PC-9 (cell line): ENCODE data around the gene LRRC59. TPM values are rescaled to one million over a fixed set of nuclear protein-coding genes. Genes with fewer than 3 reads are reported as not detected.
"Not testable (repeated sequence)": the region's sequence is repeated elsewhere in the genome, so short reads cannot be mapped to it uniquely, and the experiment has no call there.

Experiments
- BruUV-seq: library from RNA; stranded (reverse); fragments of 400-500 nt; replicated peaks from 2 replicates; lab custom pipeline; 2021; lab: Mats Ljungman, UMichigan
- CTCF ChIA-PET: fragments of 300-600 bp; sonication (Branson Sonifier 250); formaldehyde crosslinking; loops from one replicate; lab custom pipeline; 2022; ENCODE audit warnings: antibody characterized with exemption; lab: Charles Lee
- POLR2A ChIA-PET: fragments of 300-600 bp; sonication (Branson Sonifier 250); formaldehyde crosslinking; loops from one replicate; lab custom pipeline; 2022; ENCODE audit warnings: antibody characterized with exemption; ENCODE audit not compliant: unreplicated experiment; lab: Charles Lee
- DNase-seq, 2 experiments: peaks; one replicate each; pipeline versions ENCODE4 v3.0.0 to v3.0.0-alpha.2; 2015 to 2022; ENCODE audit warnings: mixed read lengths in 1 of 2
- H2AFZ ChIP-seq: fragments of 200-600 bp; sonication (generic); 2 replicates; pipeline ENCODE4 v1.8.1; 2017; ENCODE audit warnings: antibody characterized with exemption
- H3F3A ChIP-seq: fragments of 200-600 bp; sonication (generic); 2 replicates; pipeline ENCODE4 v1.8.1; 2017; ENCODE audit warnings: antibody characterized with exemption, mild to moderate bottlenecking, low read depth; ENCODE audit not compliant: insufficient read depth
- H3K27ac ChIP-seq: fragments of 200-600 bp; sonication (generic); 2 replicates; pipeline ENCODE4 v1.6.1; 2016; ENCODE audit warnings: mixed run types
- H3K27me3 ChIP-seq: fragments of 200-600 bp; sonication (generic); 2 replicates; pipeline ENCODE4 v1.6.1; 2016; ENCODE audit warnings: low read depth, mixed run types; ENCODE audit not compliant: insufficient read depth
- H3K36me3 ChIP-seq: fragments of 200-600 bp; sonication (generic); 2 replicates; pipeline ENCODE4 v1.6.1; 2016; ENCODE audit warnings: low read depth, mixed run types
- H3K4me1 ChIP-seq: fragments of 200-600 bp; sonication (generic); replicated peaks from 2 replicates; pipeline ENCODE4 v1.6.1; 2016; ENCODE audit warnings: mixed run types; ENCODE audit not compliant: insufficient read depth
- H3K4me2 ChIP-seq: fragments of 200-600 bp; sonication (generic); 2 replicates; pipeline ENCODE4 v1.6.1; 2017; ENCODE audit warnings: mixed run types
- H3K4me3 ChIP-seq: fragments of 200-600 bp; sonication (generic); 2 replicates; pipeline ENCODE4 v1.6.1; 2016; ENCODE audit warnings: mixed run types
- H3K79me2 ChIP-seq: fragments of 200-600 bp; sonication (generic); 2 replicates; pipeline ENCODE4 v1.6.1; 2017; ENCODE audit warnings: low read depth, mixed run types
- H3K9me2 ChIP-seq: fragments of 200-600 bp; sonication (generic); 2 replicates; pipeline ENCODE4 v1.8.1; 2017; ENCODE audit warnings: mild to moderate bottlenecking; ENCODE audit not compliant: insufficient read depth
- H3K9me3 ChIP-seq: fragments of 200-600 bp; sonication (generic); 2 replicates; pipeline ENCODE4 v1.8.1; 2016; ENCODE audit warnings: low read depth; ENCODE audit not compliant: insufficient read depth
- H4K20me1 ChIP-seq: fragments of 200-600 bp; sonication (generic); 2 replicates; pipeline ENCODE4 v1.8.1; 2017; ENCODE audit not compliant: insufficient read depth
- EZH2 ChIP-seq: fragments of 200-600 bp; sonication (generic); IDR thresholded peaks from 2 replicates; pipeline ENCODE4 v1.8.0; 2017; ENCODE audit warnings: antibody characterized with exemption, low read depth
- intact Hi-C: fragments of 100-400 bp; cut with micrococcal nuclease; formaldehyde crosslinking; loops from one replicate; pipeline ENCODE4 v1.10.0; 2022; ENCODE audit not compliant: unreplicated experiment
- total RNA-seq: library from RNA; stranded (reverse); gene quantifications from 2 replicates; pipeline ENCODE4 v1.2.3, GENCODE V29; 2021
- TF ChIP-seq, protein P1 (sequence below): fragments of 200-600 bp; sonication (generic); conservative IDR thresholded peaks from 2 replicates; pipeline ENCODE4 v1.6.1; 2017; ENCODE audit warnings: mixed run types, antibody characterized with exemption, mild to moderate bottlenecking, moderate library complexity

LRRC59 gene
- total RNA-seq, 1 experiment from 2014 or later, result 102 TPM

GRCh38 chr17:50406578-50406977 is 9.3 kb upstream of the LRRC59 start:
- H3K4me3 ChIP-seq, result no peak overlapping the region
- H3F3A ChIP-seq, result no peaks in the 10 kb centered on the region
- H3K9me2 ChIP-seq, result no peaks in the 10 kb centered on the region
- TF ChIP-seq EZH2, result no peak
- TF ChIP-seq, protein P1, sequence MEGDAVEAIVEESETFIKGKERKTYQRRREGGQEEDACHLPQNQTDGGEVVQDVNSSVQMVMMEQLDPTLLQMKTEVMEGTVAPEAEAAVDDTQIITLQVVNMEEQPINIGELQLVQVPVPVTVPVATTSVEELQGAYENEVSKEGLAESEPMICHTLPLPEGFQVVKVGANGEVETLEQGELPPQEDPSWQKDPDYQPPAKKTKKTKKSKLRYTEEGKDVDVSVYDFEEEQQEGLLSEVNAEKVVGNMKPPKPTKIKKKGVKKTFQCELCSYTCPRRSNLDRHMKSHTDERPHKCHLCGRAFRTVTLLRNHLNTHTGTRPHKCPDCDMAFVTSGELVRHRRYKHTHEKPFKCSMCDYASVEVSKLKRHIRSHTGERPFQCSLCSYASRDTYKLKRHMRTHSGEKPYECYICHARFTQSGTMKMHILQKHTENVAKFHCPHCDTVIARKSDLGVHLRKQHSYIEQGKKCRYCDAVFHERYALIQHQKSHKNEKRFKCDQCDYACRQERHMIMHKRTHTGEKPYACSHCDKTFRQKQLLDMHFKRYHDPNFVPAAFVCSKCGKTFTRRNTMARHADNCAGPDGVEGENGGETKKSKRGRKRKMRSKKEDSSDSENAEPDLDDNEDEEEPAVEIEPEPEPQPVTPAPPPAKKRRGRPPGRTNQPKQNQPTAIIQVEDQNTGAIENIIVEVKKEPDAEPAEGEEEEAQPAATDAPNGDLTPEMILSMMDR, result no peak
- no peaks in the 10 kb centered on the region for H3K36me3 ChIP-seq
- ChIA-PET CTCF (interaction anchor here (0.6 kb wide), 1 partner anchor 11 kb away, joined by 8 read pairs; no protein-coding TSS in a partner anchor), POLR2A (no interaction called here)
- no peaks in the 10 kb centered on the region for H3K4me1 ChIP-seq
- H3K27me3 ChIP-seq, result no peaks in the 10 kb centered on the region
- no peaks in the 10 kb centered on the region for H4K20me1 ChIP-seq
- no peak overlapping the region for H3K27ac ChIP-seq
- no peak overlapping the region for H2AFZ ChIP-seq
- no peak overlapping the region for H3K4me2 ChIP-seq
- no TSS peak for BruUV-seq
- H3K79me2 ChIP-seq, result no peaks in the 10 kb centered on the region
- intact Hi-C loops, result no loop called here
- no peaks in the 10 kb centered on the region for H3K9me3 ChIP-seq
- DNase-seq, result no peak

- ChIA-PET POLR2A (interaction anchor here (0.7 kb wide), 1 partner anchor 16 kb away, joined by 6 read pairs; no protein-coding TSS in a partner anchor), CTCF (interaction anchor here (0.6 kb wide), 1 partner anchor 206 kb away, joined by 4 read pairs; no protein-coding TSS in a partner anchor)
- H3K9me2 ChIP-seq, H3K4me1 ChIP-seq, H4K20me1 ChIP-seq, H3K27ac ChIP-seq, H3K36me3 ChIP-seq, H3K27me3 ChIP-seq, H3K79me2 ChIP-seq, intact Hi-C loops, H3K4me2 ChIP-seq, H3K4me3 ChIP-seq, H2AFZ ChIP-seq, BruUV-seq, H3K9me3 ChIP-seq, DNase-seq, H3F3A ChIP-seq: not testable (repeated sequence)
Measured at GRCh38 chr17:50405351-50405750, 8.0 kb upstream of the LRRC59 start.

GRCh38 chr17:50399591-50399990 is 2.3 kb upstream of the LRRC59 start:
- Histone ChIP-seq H3K36me3 (peaks cover 13% of the 10 kb centered on the region), H4K20me1 (peaks cover 18% of the 10 kb centered on the region), H3K79me2 (peaks cover 27% of the 10 kb centered on the region), H3F3A (peaks cover 13% of the 10 kb centered on the region; the same call in 1 of the 2 replicates), H3K4me1 (peaks cover 24% of the 10 kb centered on the region)
- H3K27ac ChIP-seq, H2AFZ ChIP-seq, DNase-seq, CTCF ChIA-PET, H3K9me2 ChIP-seq, H3K9me3 ChIP-seq, H3K27me3 ChIP-seq, H3K4me3 ChIP-seq, H3K4me2 ChIP-seq, BruUV-seq, intact Hi-C loops: not testable (repeated sequence)
- POLR2A ChIA-PET, result interaction anchor here (0.6 kb wide), 1 partner anchor 262 kb away, joined by 7 read pairs; no protein-coding TSS in a partner anchor

DNA sequence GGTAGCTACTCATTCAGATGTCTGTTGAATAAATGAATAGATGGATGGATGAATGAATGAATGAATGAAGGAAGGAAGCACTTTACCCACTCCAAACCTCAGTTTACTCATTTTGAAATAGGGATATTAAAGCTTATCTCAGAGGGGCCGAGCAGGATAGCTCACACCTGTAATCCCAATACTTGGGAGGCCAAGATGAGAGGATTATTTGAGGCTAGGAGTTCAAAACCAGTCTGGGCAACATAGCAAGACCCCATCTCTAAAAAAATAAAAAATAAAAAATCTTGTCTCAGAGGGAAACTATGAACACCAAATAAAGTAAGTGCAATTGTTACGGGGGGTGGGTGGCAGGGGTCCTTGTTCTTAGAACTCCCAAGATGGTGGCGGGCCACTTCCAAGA is 1.3 kb upstream of the LRRC59 start:
- peaks cover 22% of the 10 kb centered on the region for H3F3A ChIP-seq
- H3K4me1 ChIP-seq, result peaks cover 33% of the 10 kb centered on the region
- peaks cover 22% of the 10 kb centered on the region for H3K36me3 ChIP-seq
- H2AFZ ChIP-seq, H3K4me2 ChIP-seq, H3K27ac ChIP-seq, H3K4me3 ChIP-seq, H3K9me2 ChIP-seq, BruUV-seq, H3K27me3 ChIP-seq, intact Hi-C loops, H3K9me3 ChIP-seq, DNase-seq, POLR2A ChIA-PET: not testable (repeated sequence)
- CTCF ChIA-PET, result interaction anchor here (2.0 kb wide), 1 partner anchor 42 kb away, joined by 8 read pairs; no protein-coding TSS in a partner anchor
- peaks cover 25% of the 10 kb centered on the region for H4K20me1 ChIP-seq
- H3K79me2 ChIP-seq, result peaks cover 36% of the 10 kb centered on the region
